Right atrium auricular region (tissue), 2 donors: ENCODE measurements around the gene RNF224. TPM values are rescaled to one million over a fixed set of nuclear protein-coding genes. Genes with fewer than 3 reads are reported as not detected.

Experiments
- DNase-seq: peaks from one replicate; pipeline ENCODE4 v3.0.0-alpha.2; 2019; ENCODE audit warnings: low spot score
- H3K27ac ChIP-seq, 2 donors: fragments of 200-600 bp; sonication (generic); 1 replicate in 1 of 2; 2 replicates in 1 of 2; pipeline ENCODE4 v1.5.1; 2016 to 2019
- H3K27me3 ChIP-seq, 2 donors: fragments of 200-600 bp; sonication (generic); one replicate each; pipeline versions ENCODE4 v1.5.1 to v1.6.0; 2017 to 2019
- H3K36me3 ChIP-seq: fragments of 200-600 bp; sonication (generic); one replicate; pipeline ENCODE4 v1.5.1; 2016
- H3K4me1 ChIP-seq, 2 donors: fragments of 200-600 bp; sonication (generic); one replicate each; pipeline versions ENCODE4 v1.5.1 to v1.6.0; 2017 to 2019
- H3K4me3 ChIP-seq, 2 donors: fragments of 200-600 bp; sonication (generic); 1 replicate in 1 of 2; 2 replicates in 1 of 2; pipeline ENCODE4 v1.5.1; 2017 to 2019; ENCODE audit warnings: mild to moderate bottlenecking in 1 of 2, moderate library complexity in 1 of 2
- H3K9me3 ChIP-seq, 2 donors: fragments of 200-600 bp; sonication (generic); one replicate each; pipeline ENCODE4 v1.5.1; 2019
- total RNA-seq, 2 donors: library from RNA; depleted of rRNA; stranded (reverse); fragments of >200 nt; gene quantifications; one replicate each; pipeline ENCODE4 v1.1.0, GENCODE V29; 2016
- TF ChIP-seq, protein P1 (sequence below), 2 donors: fragments of 200-600 bp; sonication (generic); IDR thresholded peaks; one replicate each; pipeline ENCODE4 v1.5.1; 2019; ENCODE audit warnings: antibody characterized with exemption in 2 of 2

The RNF224 gene
- total RNA-seq, result not detected

DNA sequence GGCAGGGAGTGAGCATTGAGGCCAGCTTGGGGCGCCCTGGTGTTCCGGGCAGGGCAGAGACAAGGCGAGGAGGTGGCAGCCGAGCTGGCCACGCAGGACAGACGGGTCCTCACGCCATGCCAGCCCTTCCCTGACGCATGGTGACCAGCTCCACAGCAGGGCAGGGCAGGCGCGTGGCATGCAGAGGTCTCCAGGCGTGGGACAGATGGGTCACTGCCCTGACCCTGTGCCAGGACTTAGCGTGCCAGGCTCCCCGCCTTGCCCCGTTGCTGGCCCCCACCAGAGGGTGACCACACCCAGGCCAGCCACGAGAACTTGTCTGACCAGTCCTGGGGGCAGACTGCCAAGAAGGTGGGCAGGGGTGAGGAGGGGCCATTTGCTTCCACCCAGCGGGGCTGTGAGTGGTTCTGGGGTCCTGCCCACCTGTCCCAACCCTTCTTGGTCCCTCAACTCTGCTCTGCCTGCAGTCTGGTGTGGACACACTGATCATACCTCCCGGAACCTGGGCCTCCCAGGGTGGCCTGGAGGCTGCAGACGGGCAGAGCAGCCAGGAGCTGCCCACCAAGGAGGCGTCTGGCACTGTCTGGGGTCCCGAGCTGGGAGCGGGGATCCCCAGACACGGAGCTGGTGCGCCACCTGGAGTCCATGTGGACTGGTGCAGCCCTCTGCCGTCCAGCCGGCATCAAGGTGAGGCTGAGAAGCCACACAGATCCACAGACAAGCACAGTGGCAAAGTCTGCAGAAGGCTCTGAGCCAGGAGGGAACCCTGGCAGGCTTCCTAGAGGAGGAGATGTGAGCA is at the start of gene RNF224:
TSS of gene RNF224 (plus strand) at position 449 of the 799 bp plus-strand sequence. CDS start 834 bp downstream, outside the sequence.
- no peaks in the 10 kb centered on the region for H3K36me3 ChIP-seq
- no peak within 1 kb of the TSS for H3K4me3 ChIP-seq
- TF ChIP-seq, protein P1, sequence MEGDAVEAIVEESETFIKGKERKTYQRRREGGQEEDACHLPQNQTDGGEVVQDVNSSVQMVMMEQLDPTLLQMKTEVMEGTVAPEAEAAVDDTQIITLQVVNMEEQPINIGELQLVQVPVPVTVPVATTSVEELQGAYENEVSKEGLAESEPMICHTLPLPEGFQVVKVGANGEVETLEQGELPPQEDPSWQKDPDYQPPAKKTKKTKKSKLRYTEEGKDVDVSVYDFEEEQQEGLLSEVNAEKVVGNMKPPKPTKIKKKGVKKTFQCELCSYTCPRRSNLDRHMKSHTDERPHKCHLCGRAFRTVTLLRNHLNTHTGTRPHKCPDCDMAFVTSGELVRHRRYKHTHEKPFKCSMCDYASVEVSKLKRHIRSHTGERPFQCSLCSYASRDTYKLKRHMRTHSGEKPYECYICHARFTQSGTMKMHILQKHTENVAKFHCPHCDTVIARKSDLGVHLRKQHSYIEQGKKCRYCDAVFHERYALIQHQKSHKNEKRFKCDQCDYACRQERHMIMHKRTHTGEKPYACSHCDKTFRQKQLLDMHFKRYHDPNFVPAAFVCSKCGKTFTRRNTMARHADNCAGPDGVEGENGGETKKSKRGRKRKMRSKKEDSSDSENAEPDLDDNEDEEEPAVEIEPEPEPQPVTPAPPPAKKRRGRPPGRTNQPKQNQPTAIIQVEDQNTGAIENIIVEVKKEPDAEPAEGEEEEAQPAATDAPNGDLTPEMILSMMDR (IDR thresholded peaks at IDR 0.05), result peak; percentile 80 to 91
- H3K27ac ChIP-seq, result no peak within 1 kb of the TSS
- peaks cover 3 to 9% of the 10 kb centered on the region in 2 donors for H3K27me3 ChIP-seq
- no peaks in the 10 kb centered on the region for H3K9me3 ChIP-seq
- peaks cover 0 to 27% of the 10 kb centered on the region in 2 donors for H3K4me1 ChIP-seq
- DNase-seq, result no peak

DNA sequence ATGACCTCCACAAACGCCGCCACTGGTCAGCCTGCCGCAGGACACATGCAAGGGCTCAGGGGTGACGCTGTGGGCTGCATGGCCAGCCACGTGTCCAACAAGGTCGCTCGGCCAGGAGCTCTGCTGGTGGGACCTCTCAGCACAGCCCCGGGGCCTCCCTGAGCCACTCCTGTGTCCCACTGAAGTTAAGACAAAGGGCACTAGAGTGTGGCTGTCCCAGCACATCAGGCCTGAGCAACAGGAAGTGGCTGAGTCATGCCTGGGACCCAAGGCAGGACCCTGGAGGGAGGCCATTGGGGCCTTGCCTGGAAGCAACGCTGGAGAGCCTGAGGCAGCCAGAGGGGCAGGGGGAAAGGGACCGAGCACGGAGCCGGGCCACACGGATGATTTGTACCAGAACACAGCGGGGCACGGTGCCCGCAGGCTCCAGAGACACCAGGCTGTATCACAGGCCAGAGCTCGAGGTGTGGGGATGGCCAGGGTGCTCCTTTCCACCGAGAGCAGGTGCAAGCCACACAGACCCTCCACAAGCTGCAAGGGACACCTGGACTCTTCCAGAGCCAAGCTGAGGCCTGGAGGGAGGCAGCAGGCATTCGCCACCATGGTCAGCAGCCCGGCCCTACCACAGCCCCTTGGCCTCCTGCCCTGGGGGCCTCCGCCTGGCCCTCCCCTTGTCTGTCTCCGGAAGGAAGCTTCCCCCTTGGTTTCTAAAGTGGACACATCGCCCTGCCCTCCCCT is 48.9 kb upstream of the RNF224 start:
- Histone ChIP-seq H3K9me3 (no peaks in the 10 kb centered on the region), H3K4me1 (no peaks in the 10 kb centered on the region), H3K4me3 (no peak overlapping the region), H3K36me3 (peaks cover 38% of the 10 kb centered on the region), H3K27ac (no peak overlapping the region), H3K27me3 (no peaks in the 10 kb centered on the region)
- DNase-seq, result no peak
- TF ChIP-seq, protein P1 (IDR thresholded peaks at IDR 0.05), result no peak

DNA sequence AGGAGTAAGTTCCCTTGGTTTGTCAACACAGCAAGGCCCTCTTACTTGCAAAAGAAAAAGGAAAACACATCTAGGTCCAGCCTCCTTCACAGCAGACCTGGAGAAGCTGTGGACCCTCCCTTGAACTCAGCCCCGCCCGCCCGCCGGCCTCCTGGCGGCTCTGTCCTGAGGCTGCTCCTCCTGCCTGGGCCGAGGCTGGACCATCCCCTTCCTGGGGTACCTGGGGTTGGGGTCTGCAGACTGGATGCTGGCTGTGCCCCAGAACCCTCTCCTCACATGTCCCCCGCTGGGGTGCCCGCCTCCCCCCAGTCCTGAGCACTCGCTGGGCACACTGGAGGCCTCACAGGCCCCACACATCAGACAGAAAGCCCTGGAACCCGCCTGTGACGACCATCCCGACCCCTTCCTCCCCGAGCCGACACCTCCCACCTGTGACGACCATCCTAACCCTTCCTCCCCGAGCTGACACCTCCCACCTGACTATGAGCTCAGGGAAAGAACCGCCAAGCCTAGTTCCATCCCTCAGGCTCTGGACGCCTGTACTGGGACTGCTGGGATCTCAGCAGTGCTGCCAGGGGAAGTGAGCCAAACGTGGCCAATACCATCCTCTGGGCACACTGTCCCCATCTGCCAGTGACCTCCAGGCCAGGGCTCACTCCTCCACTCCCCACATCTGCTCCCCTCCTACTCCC is 48.2 kb upstream of the RNF224 start:
- Histone ChIP-seq H3K27me3 (no peaks in the 10 kb centered on the region), H3K4me1 (no peaks in the 10 kb centered on the region), H3K9me3 (no peaks in the 10 kb centered on the region), H3K36me3 (peaks cover 45% of the 10 kb centered on the region), H3K4me3 (no peak overlapping the region), H3K27ac (no peak overlapping the region)
- TF ChIP-seq, protein P1 (IDR thresholded peaks at IDR 0.05), result no peak
- DNase-seq, result no peak

DNA sequence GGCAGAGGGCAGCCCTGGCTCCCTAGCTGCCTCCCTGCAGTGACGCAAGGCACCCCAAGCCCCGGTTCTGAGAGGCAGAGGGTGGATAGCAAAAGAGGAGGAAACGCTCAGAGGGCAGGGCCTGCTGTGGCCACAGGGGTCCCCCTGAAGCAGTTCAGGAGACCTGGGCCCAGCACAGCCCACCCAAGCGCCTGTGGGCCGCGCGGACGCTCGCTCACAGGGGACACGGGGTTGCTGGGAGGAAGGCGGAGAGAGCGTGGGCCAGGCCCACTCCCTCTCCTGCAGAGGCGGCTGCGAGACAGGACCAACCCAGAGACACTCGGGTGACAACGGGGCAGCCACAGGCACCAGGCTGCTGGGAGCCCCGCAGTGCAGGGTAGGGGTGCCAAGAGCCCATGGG is 47.5 kb upstream of the RNF224 start:
- Histone ChIP-seq H3K27ac (no peak overlapping the region), H3K9me3 (no peaks in the 10 kb centered on the region), H3K4me3 (no peak overlapping the region), H3K27me3 (no peaks in the 10 kb centered on the region), H3K36me3 (peaks cover 52% of the 10 kb centered on the region), H3K4me1 (no peaks in the 10 kb centered on the region)
- DNase-seq, result no peak
- TF ChIP-seq, protein P1 (IDR thresholded peaks at IDR 0.05), result no peak

DNA sequence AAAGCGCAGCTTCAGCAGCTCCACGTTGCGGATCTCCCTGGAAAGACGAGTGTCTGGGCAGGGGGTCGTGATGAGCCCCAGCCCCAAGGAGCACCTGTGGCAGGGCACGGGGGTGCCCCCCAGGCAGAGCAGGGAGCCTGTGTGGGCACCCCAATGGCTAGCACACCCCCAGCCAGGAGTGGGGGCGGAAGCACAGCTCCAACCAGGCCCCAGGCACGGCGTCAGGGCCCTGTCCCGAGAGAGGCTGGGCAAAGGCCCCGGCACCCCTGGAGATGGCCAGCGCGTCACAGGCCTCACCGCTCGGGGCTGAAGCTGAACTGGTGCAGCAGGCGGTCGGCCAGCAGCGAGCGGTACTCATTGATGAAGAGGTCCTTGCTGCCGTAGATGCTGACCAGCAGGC is 46.8 kb upstream of the RNF224 start:
- Histone ChIP-seq H3K4me3 (no peak overlapping the region), H3K9me3 (no peaks in the 10 kb centered on the region), H3K27ac (no peak overlapping the region), H3K36me3 (peaks cover 53% of the 10 kb centered on the region), H3K27me3 (no peaks in the 10 kb centered on the region), H3K4me1 (no peaks in the 10 kb centered on the region)
- TF ChIP-seq, protein P1 (IDR thresholded peaks at IDR 0.05), result no peak
- no peak for DNase-seq
